Adrenal gland (tissue), 12 donors: ENCODE measurements around the gene TTLL12. TPM values are rescaled to one million over a fixed set of nuclear protein-coding genes. Genes with fewer than 3 reads are reported as not detected.

Experiments used
- DNase-seq, 7 donors: peaks; one replicate each; pipeline ENCODE4 v3.0.0-alpha.2; 2019 to 2020
- H3K27ac ChIP-seq, 5 donors: fragments of 200-600 bp; sonication (generic) in 4 of 5; 1 replicate in 3 of 5; 2 replicates in 2 of 5; pipeline versions ENCODE4 v1.5.1 to v1.8.0; 2016 to 2020; ENCODE audit warnings: mild to moderate bottlenecking in 1 of 5
- H3K27me3 ChIP-seq: fragments of 200-600 bp; 2 replicates; pipeline ENCODE4 v1.8.0; 2021
- H3K36me3 ChIP-seq, 2 donors: fragments of 200-600 bp; replicated peaks in 1 of 2; 1 replicate in 1 of 2; 2 replicates in 1 of 2; pipeline versions ENCODE4 v1.5.1 to v1.8.0; 2018 to 2022
- H3K4me1 ChIP-seq, 2 donors: fragments of 200-600 bp; replicated peaks in 1 of 2; 1 replicate in 1 of 2; 2 replicates in 1 of 2; pipeline versions ENCODE4 v1.5.1 to v1.8.0; 2018 to 2021
- H3K4me3 ChIP-seq, 4 donors: fragments of 200-600 bp; sonication (generic) in 3 of 4; one replicate each; pipeline ENCODE4 v1.5.1; 2016 to 2018
- H3K9me3 ChIP-seq, 3 donors: fragments of 200-600 bp; sonication (generic) in 1 of 3; replicated peaks in 1 of 3; 1 replicate in 2 of 3; 2 replicates in 1 of 3; pipeline versions ENCODE4 v1.5.1 to v1.8.0; 2016 to 2021
- CTCF ChIP-seq, 6 experiments: fragments of 450-650 bp in 4 of 6; fragments of 200-600 bp in 2 of 6; sonication (generic) in 1 of 6; IDR thresholded peaks; 1 replicate in 5 of 6; 2 replicates in 1 of 6; pipeline versions ENCODE4 v1.5.1 to v1.8.0; 2016 to 2021; ENCODE audit warnings: antibody characterized with exemption in 6 of 6, mild to moderate bottlenecking in 2 of 6, moderate library complexity in 1 of 6
- POLR2A ChIP-seq, 2 donors: fragments of 450-650 bp; IDR thresholded peaks; one replicate each; pipeline ENCODE4 v1.6.1; 2017; ENCODE audit warnings: antibody characterized with exemption in 2 of 2, mild to moderate bottlenecking in 2 of 2, moderate library complexity in 1 of 2
- WGBS, 4 donors: extraction: QIAGEN DNeasy Blood & Tissue Kit in 2 of 4; methylation state at CpG; one replicate each; pipeline versions ENCODE4 v1.1.5 to v1.1.7; 2013 to 2017; 5-methylcytosine and 5-hydroxymethylcytosine counted together
- intact Hi-C, 2 donors: fragments of 100-400 bp; cut with DNase I; formaldehyde crosslinking; loops; one replicate each; pipeline versions ENCODE4 v1.14.1 to v1.15.0; 2022 to 2023
- polyA plus RNA-seq, 3 donors: library from polyadenylated mRNA; stranded (reverse); fragments of 200-250 nt in 2 of 3; fragments of 350-450 nt in 1 of 3; fragmentation: Illumina TruSeq in 1 of 3; extraction: RNeasy Lipid Tissue Mini Kit (QIAGEN cat#74804) in 1 of 3; gene quantifications; one replicate each; pipeline ENCODE4 v1.2.3, GENCODE V29; 2013 to 2014
- total RNA-seq, 9 donors: library from RNA; depleted of rRNA in 4 of 9; stranded (reverse); fragments of >200 nt in 4 of 9; fragments of 120-200 nt in 1 of 9; fragmentation: NEBNext Ultra II Directional in 1 of 9; extraction: Animal tissue kit (Norgen Biotek cat#: 25700) in 1 of 9; gene quantifications; one replicate each; pipeline versions ENCODE4 v1.1.0 to v1.2.4, GENCODE V29; 2013 to 2023
- donor health status: healthy with polysubstance abuse.
- donor health status: Bipolar disorder and iron deficiency.
- donor health status: DM: yes; HTN: yes; CAD: no.
- donor health status: DM: no; HTN: no; CAD: no.
- donor health status: DM: no; HTN: no; CAD: no.
- donor health status: DM: yes; HTN: yes; CAD: no.

Gene TTLL12
- total and polyA plus RNA-seq, 12 donors = 22.6 to 85.2 (median 59.2) TPM

GRCh38 chr22:43128928-43129424 lies 58.0 kb downstream of the TTLL12 start:
- Histone ChIP-seq H3K9me3 (no peaks in the 10 kb centered on the region), H3K27ac (no peak overlapping the region), H3K4me1 (no peaks in the 10 kb centered on the region), H3K36me3 (peaks cover 0 to 12% of the 10 kb centered on the region in 2 donors), H3K4me3 (no peak overlapping the region), H3K27me3 (no peaks in the 10 kb centered on the region)
- intact Hi-C loops = no loop called here
- 69 to 77% (median 74%) methylated on average over 12 to 20 of the region's 20 CpGs for WGBS, 4 donors
- TF ChIP-seq POLR2A (IDR thresholded peaks at IDR 0.05) (no peak), CTCF (IDR thresholded peaks at IDR 0.05) (no peak)
- DNase-seq = no peak

GRCh38 chr22:43128116-43128515 lies 58.8 kb downstream of the TTLL12 start:
- Histone ChIP-seq H3K9me3 (no peaks in the 10 kb centered on the region), H3K4me1 (no peaks in the 10 kb centered on the region), H3K36me3 (peaks cover 0 to 7% of the 10 kb centered on the region in 2 donors), H3K4me3 (no peak overlapping the region), H3K27ac (no peak overlapping the region), H3K27me3 (no peaks in the 10 kb centered on the region)
- intact Hi-C loops = no loop called here
- 61 to 86% (median 73%) methylated on average over 8 to 13 of the region's 13 CpGs for WGBS, 4 donors
- DNase-seq = no peak
- TF ChIP-seq CTCF (IDR thresholded peaks at IDR 0.05) (no peak), POLR2A (IDR thresholded peaks at IDR 0.05) (no peak)

- Histone ChIP-seq H3K4me3 (no peak overlapping the region), H3K36me3 (no peaks in the 10 kb centered on the region), H3K4me1 (no peaks in the 10 kb centered on the region), H3K27me3 (no peaks in the 10 kb centered on the region), H3K9me3 (no peaks in the 10 kb centered on the region), H3K27ac (no peak overlapping the region)
- intact Hi-C loops = no loop called here
- TF ChIP-seq CTCF (IDR thresholded peaks at IDR 0.05) (no peak), POLR2A (IDR thresholded peaks at IDR 0.05) (no peak)
- WGBS, 4 donors = 76 to 93% (median 91%) methylated on average over 3 to 17 of the region's 17 CpGs; no CpG with 5 or more reads in 1 of the 4 donors
- DNase-seq = no peak
Observed at GRCh38 chr22:43127166-43127908, 59.6 kb downstream of the TTLL12 start.

GRCh38 chr22:43126501-43127165 lies 60.3 kb downstream of the TTLL12 start:
- DNase-seq = no peak
- no peak overlapping the region for H3K27ac ChIP-seq
- intact Hi-C loops = no loop called here
- H3K9me3 ChIP-seq = no peaks in the 10 kb centered on the region
- no peaks in the 10 kb centered on the region for H3K36me3 ChIP-seq
- H3K27me3 ChIP-seq = no peaks in the 10 kb centered on the region
- 66 to 100% (median 75%) methylated on average over 2 to 5 of the region's 5 CpGs for WGBS, 4 donors
- no peak for TF ChIP-seq POLR2A (IDR thresholded peaks at IDR 0.05)
- TF ChIP-seq CTCF (IDR thresholded peaks at IDR 0.05) = no peak
- no peaks in the 10 kb centered on the region for H3K4me1 ChIP-seq
- H3K4me3 ChIP-seq = no peak overlapping the region
